ENCODE measurements around the gene SLC34A2.
"Not testable (repeated sequence)": the region's sequence is repeated elsewhere in the genome, so short reads cannot be mapped to it uniquely, and the experiment has no call there.

Gene SLC34A2

GRCh38 chr4:25650311-25650710 lies 5.3 kb upstream of the SLC34A2 start:
- no peak for TF ChIP-seq CTCF (conservative IDR thresholded peaks at IDR 0.05)
- no peak overlapping the region for H3K27ac ChIP-seq

GRCh38 chr4:25651682-25652081 lies 4.0 kb upstream of the SLC34A2 start:
- no peak overlapping the region for H3K27ac ChIP-seq

GRCh38 chr4:25654031-25654970 lies 1.4 kb upstream of the SLC34A2 start:
- no peak overlapping the region for H3K27ac ChIP-seq
- TF ChIP-seq CTCF (conservative IDR thresholded peaks at IDR 0.05), result no peak

More at GRCh38 chr4:25651682-25652081, 4.0 kb upstream of the SLC34A2 start:
- TF ChIP-seq CTCF (conservative IDR thresholded peaks at IDR 0.05), result no peak

- H3K27ac ChIP-seq, result no peak overlapping the region
- no peak for TF ChIP-seq CTCF (conservative IDR thresholded peaks at IDR 0.05)
Observed at GRCh38 chr4:25656031-25656430, 380 bp downstream of the SLC34A2 start.

GRCh38 chr4:25658357-25658771 lies 2.7 kb downstream of the SLC34A2 start:
- no peak overlapping the region for H3K27ac ChIP-seq
- TF ChIP-seq CTCF (conservative IDR thresholded peaks at IDR 0.05), result no peak

GRCh38 chr4:25658777-25659176 lies 3.1 kb downstream of the SLC34A2 start:
- no peak for TF ChIP-seq CTCF (conservative IDR thresholded peaks at IDR 0.05)
- H3K27ac ChIP-seq, result no peak overlapping the region

- H3K27ac ChIP-seq, result not testable (repeated sequence)
Observed at GRCh38 chr4:25661441-25661840, 5.8 kb downstream of the SLC34A2 start.

- no peak for TF ChIP-seq CTCF (conservative IDR thresholded peaks at IDR 0.05)
- H3K27ac ChIP-seq, result no peak overlapping the region
Observed at GRCh38 chr4:25662306-25662705, 6.7 kb downstream of the SLC34A2 start.

Measured in VCaP (cell line).